ENCODE data around the gene ACOT13. TPM values are rescaled to one million over a fixed set of nuclear protein-coding genes. Genes with fewer than 3 reads are reported as not detected.

ACOT13 gene
- 19.9 TPM for polyA plus RNA-seq (2012; ENCODE audit: insufficient read length, low read depth)

DNA sequence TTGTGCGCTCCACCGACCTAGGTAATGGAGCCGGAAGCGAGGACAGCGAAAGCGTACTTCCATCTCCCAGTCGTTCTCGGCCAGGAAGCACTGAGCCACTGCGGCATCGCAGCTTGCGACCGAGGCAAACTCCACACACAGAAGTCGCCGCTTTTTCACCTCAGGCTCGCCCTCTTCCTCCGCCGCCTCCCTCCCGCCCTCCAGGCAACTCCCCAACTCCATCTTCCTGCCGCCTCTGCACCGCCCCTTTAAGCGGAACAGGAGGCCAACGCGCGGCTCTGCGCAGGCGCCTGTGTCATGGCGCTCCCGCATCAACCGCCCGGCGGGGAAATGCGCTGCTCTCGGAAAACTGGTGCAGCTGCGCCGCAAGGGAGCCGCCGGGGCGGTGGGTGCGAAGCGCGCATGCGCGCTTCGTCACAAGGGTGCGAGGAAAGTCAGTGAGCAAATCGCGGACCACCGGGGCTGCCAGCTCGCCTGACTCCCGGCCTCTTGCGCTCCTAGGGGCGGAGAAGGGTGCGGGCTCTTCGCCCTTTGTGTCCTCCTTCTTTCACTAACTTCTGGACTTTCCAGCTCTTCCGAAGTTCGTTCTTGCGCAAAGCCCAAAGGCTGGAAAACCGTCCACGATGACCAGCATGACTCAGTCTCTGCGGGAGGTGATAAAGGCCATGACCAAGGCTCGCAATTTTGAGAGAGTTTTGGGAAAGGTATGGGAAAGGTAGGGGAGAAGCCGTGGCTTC, at the start of gene ACOT13, which contains the start of gene TDP2:
Gene ACOT13 (plus strand): TSS at position 437 of the 737 bp plus-strand sequence. CDS start 187 bp downstream, at position 624.
Gene TDP2 (minus strand): TSS at position 259 of the 737 bp plus-strand sequence. CDS start 37 bp downstream, at position 222.
- TF ChIP-seq SIN3A (IDR thresholded peaks at IDR 0.05; ENCODE audit: borderline replicate concordance, insufficient read depth, low read length) (peak; percentile 59; the same call in 1 of the 2 replicates), POLR2AphosphoS5 (IDR thresholded peaks at IDR 0.05; ENCODE audit: low read depth, low read length) (peak; percentile 88), REST (IDR thresholded peaks at IDR 0.05; ENCODE audit: insufficient read depth in 1 of 2, low read depth in 2 of 2, low read length in 2 of 2) (no peak), FOXP2 (optimal IDR thresholded peaks at IDR 0.05; ENCODE audit: borderline replicate concordance, extremely low read depth, extremely low read length, insufficient read depth) (peak; percentile 91), TAF1 (IDR thresholded peaks at IDR 0.05; ENCODE audit: borderline replicate concordance, insufficient read depth, low read length) (no peak)

- TF ChIP-seq TAF1 (IDR thresholded peaks at IDR 0.05; ENCODE audit: borderline replicate concordance, insufficient read depth, low read length) (no peak), SIN3A (IDR thresholded peaks at IDR 0.05; ENCODE audit: borderline replicate concordance, insufficient read depth, low read length) (no peak), FOXP2 (optimal IDR thresholded peaks at IDR 0.05; ENCODE audit: borderline replicate concordance, extremely low read depth, extremely low read length, insufficient read depth) (no peak), REST (IDR thresholded peaks at IDR 0.05; ENCODE audit: insufficient read depth in 1 of 2, low read depth in 2 of 2, low read length in 2 of 2) (no peak), POLR2AphosphoS5 (IDR thresholded peaks at IDR 0.05; ENCODE audit: low read depth, low read length) (no peak)
These were observed 47.2 kb upstream of the ACOT13 start for GRCh38 chr6:24619661-24620060.

DNA sequence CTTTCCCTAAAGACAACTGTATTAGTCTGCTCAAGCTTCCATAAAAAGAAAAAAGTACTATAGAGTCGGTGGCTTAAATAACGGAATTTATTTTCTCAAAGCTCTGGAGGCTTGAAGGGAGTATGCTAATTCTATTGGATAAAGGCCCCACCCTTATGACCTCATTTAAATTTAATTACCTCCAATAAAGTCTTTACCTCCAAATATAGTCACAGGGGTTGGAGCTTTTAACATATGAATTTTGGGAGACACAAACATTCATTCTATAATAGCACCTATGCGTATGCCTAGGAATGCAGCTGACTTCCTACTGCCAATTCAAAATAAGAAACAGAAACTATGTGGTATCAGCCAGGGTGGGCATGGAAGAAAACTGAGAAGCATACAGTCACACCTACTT, 46.2 kb upstream of the ACOT13 start:
- TF ChIP-seq FOXP2 (optimal IDR thresholded peaks at IDR 0.05; ENCODE audit: borderline replicate concordance, extremely low read depth, extremely low read length, insufficient read depth) = no peak
- no peak for TF ChIP-seq TAF1 (IDR thresholded peaks at IDR 0.05; ENCODE audit: borderline replicate concordance, insufficient read depth, low read length)
- TF ChIP-seq SIN3A (IDR thresholded peaks at IDR 0.05; ENCODE audit: borderline replicate concordance, insufficient read depth, low read length) = no peak
- no peak for TF ChIP-seq POLR2AphosphoS5 (IDR thresholded peaks at IDR 0.05; ENCODE audit: low read depth, low read length)
- no peak for TF ChIP-seq REST (IDR thresholded peaks at IDR 0.05; ENCODE audit: insufficient read depth in 1 of 2, low read depth in 2 of 2, low read length in 2 of 2)

- TF ChIP-seq TAF1 (IDR thresholded peaks at IDR 0.05; ENCODE audit: borderline replicate concordance, insufficient read depth, low read length) (no peak), REST (IDR thresholded peaks at IDR 0.05; ENCODE audit: insufficient read depth in 1 of 2, low read depth in 2 of 2, low read length in 2 of 2) (no peak), FOXP2 (optimal IDR thresholded peaks at IDR 0.05; ENCODE audit: borderline replicate concordance, extremely low read depth, extremely low read length, insufficient read depth) (no peak), SIN3A (IDR thresholded peaks at IDR 0.05; ENCODE audit: borderline replicate concordance, insufficient read depth, low read length) (no peak), POLR2AphosphoS5 (IDR thresholded peaks at IDR 0.05; ENCODE audit: low read depth, low read length) (no peak)
These were observed 45.1 kb upstream of the ACOT13 start for GRCh38 chr6:24621626-24622289.
